Activated gamma-delta T cell treated with anti-CD3 and anti-CD28 coated beads, Interleukin-2, amount 50 U/mL, for 16 hours (primary cell): Measurements from ENCODE around the gene FBXW7.
A peak's percentile ranks its signal among the peaks of the same experiment; 100 is the strongest.
"Not testable (repeated sequence)": the region's sequence is repeated elsewhere in the genome, so short reads cannot be mapped to it uniquely, and the experiment has no call there.

Experiments
- DNase-seq: peaks from one replicate; pipeline ENCODE4 v3.0.0-alpha.2; 2020; ENCODE audit warnings: low read depth

Gene FBXW7

GRCh38 chr4:152545088-152545487 is 9.2 kb upstream of the FBXW7 start:
- DNase-seq = no peak

GRCh38 chr4:152544533-152544932 is 8.6 kb upstream of the FBXW7 start:
- DNase-seq = not testable (repeated sequence)

- no peak for DNase-seq
These were observed 5.0 kb upstream of the FBXW7 start for GRCh38 chr4:152540941-152541340.

- DNase-seq = no peak
These were observed 4.4 kb upstream of the FBXW7 start for GRCh38 chr4:152540293-152540674.

- DNase-seq = no peak
These were observed 3.8 kb upstream of the FBXW7 start for GRCh38 chr4:152539556-152540292.

- DNase-seq = no peak
These were observed 2.0 kb upstream of the FBXW7 start for GRCh38 chr4:152537881-152538280.

- DNase-seq = no peak
These were observed 772 bp upstream of the FBXW7 start for GRCh38 chr4:152536545-152537182.

- peak; percentile 20 for DNase-seq
These were observed 461 bp downstream of the FBXW7 start for GRCh38 chr4:152535360-152535902.

- peak; percentile 31 for DNase-seq
These were observed 1.1 kb downstream of the FBXW7 start for GRCh38 chr4:152534541-152535359.

GRCh38 chr4:152531479-152531878 is 4.4 kb downstream of the FBXW7 start:
- no peak for DNase-seq

GRCh38 chr4:152530600-152530999 is 5.3 kb downstream of the FBXW7 start:
- no peak for DNase-seq

- DNase-seq = no peak
These were observed 6.0 kb downstream of the FBXW7 start for GRCh38 chr4:152529880-152530279.

GRCh38 chr4:152528060-152528459 is 7.8 kb downstream of the FBXW7 start:
- no peak for DNase-seq

- DNase-seq = no peak
These were observed 10.0 kb downstream of the FBXW7 start for GRCh38 chr4:152525878-152526277.

GRCh38 chr4:152524427-152524826 is 11.5 kb downstream of the FBXW7 start:
- DNase-seq = no peak

GRCh38 chr4:152523731-152524130 is 12.2 kb downstream of the FBXW7 start:
- no peak for DNase-seq

GRCh38 chr4:152522754-152523153 is 13.1 kb downstream of the FBXW7 start:
- no peak for DNase-seq

- DNase-seq = no peak
These were observed 13.6 kb downstream of the FBXW7 start for GRCh38 chr4:152522245-152522644.

- no peak for DNase-seq
These were observed 19.7 kb downstream of the FBXW7 start for GRCh38 chr4:152516156-152516555.

- DNase-seq = no peak
These were observed 20.2 kb downstream of the FBXW7 start for GRCh38 chr4:152515678-152516077.

GRCh38 chr4:152514356-152514755 is 21.5 kb downstream of the FBXW7 start:
- no peak for DNase-seq

GRCh38 chr4:152513078-152513477 is 22.8 kb downstream of the FBXW7 start:
- no peak for DNase-seq

GRCh38 chr4:152512483-152512882 is 23.4 kb downstream of the FBXW7 start:
- no peak for DNase-seq
